ENCODE data around the gene CD274. TPM values are rescaled to one million over a fixed set of nuclear protein-coding genes. Genes with fewer than 3 reads are reported as not detected.
A peak's percentile ranks its signal among the peaks of the same experiment; 100 is the strongest.

The CD274 gene
- total and polyA plus RNA-seq, 2 donors from 2014 or later = 2.0 to 5.0 TPM

DNA sequence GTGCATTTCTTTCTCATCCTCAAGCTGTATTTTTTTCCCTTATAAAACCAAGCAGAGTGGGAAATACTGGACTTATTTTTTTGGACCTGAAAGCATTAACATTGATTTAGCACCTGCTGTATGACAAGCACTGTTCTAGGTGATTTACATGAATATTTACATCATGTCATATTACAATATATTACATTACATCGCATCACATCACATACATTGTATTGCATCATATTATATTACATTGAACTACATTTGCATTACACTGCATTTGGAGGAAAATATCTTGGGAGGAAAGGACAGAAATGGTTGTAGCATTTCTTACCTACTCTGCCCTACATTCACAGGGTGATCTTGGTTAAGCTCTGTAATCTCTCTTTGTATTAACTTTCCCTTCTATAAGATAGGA, 48.8 kb downstream of the CD274 start:
- intact Hi-C loops (cut with DNase I) = no loop called here

DNA sequence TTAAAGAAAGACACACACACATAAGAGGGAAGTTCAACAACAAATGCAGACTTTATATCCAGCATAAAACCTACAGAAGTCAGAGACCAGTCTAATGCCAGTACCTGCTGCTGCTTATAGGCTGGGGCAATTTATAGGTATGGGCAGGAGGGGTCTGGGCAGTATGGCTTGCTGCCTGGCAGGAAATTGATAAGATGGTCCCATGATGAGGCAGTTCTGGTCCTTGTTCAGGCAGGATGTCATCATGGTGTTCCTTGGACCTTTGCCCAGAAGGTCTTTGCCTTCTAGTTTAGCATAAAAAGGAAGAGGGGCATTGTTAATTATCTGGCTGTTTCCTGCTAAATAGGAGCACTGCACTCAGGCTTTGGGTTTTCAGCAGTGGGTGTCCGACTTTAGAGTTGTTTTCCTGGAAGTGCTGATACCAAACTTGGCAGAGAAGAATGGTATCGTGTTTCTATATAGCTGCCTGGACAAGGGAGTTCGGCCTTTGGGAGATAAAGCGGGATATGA, 49.6 kb downstream of the CD274 start:
- H3K9me3 ChIP-seq (ENCODE audit: control insufficient read depth in 2 of 3, insufficient read depth in 1 of 3, low read length in 3 of 3) = no peaks in the 10 kb centered on the region
- FAIRE-seq (no peak), DNase-seq (peak in 3 of 5 donors; percentile 8 to 58 (median 14))
- intact Hi-C loops (cut with DNase I) = no loop called here
- no peaks in the 10 kb centered on the region for H3K36me3 ChIP-seq (ENCODE audit: control insufficient read depth in 2 of 3, insufficient read depth in 3 of 3, low read length in 3 of 3)
- no peaks in the 10 kb centered on the region for H3K27me3 ChIP-seq (ENCODE audit: control insufficient read depth, insufficient read depth, low read length)
- TF ChIP-seq, protein P1, sequence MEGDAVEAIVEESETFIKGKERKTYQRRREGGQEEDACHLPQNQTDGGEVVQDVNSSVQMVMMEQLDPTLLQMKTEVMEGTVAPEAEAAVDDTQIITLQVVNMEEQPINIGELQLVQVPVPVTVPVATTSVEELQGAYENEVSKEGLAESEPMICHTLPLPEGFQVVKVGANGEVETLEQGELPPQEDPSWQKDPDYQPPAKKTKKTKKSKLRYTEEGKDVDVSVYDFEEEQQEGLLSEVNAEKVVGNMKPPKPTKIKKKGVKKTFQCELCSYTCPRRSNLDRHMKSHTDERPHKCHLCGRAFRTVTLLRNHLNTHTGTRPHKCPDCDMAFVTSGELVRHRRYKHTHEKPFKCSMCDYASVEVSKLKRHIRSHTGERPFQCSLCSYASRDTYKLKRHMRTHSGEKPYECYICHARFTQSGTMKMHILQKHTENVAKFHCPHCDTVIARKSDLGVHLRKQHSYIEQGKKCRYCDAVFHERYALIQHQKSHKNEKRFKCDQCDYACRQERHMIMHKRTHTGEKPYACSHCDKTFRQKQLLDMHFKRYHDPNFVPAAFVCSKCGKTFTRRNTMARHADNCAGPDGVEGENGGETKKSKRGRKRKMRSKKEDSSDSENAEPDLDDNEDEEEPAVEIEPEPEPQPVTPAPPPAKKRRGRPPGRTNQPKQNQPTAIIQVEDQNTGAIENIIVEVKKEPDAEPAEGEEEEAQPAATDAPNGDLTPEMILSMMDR (IDR thresholded peaks at IDR 0.05; ENCODE audit: borderline replicate concordance, extremely low read depth, insufficient read depth) = no peak
- H3K4me1 ChIP-seq (ENCODE audit: control insufficient read depth in 2 of 3, insufficient read depth in 2 of 3, low read depth in 1 of 3, low read length in 3 of 3) = no peaks in the 10 kb centered on the region
- H3K27ac ChIP-seq (ENCODE audit: low read depth in 2 of 2, low read length in 2 of 2) = peak overlapping the region; percentile 45 to 50
- no peak overlapping the region for H3K4me3 ChIP-seq (ENCODE audit: low read length in 3 of 3)
- no peak overlapping the region for H3K9ac ChIP-seq (ENCODE audit: low read length in 3 of 3)

More for the DNA sequence above, 48.8 kb downstream of the CD274 start:
- H3K4me1 ChIP-seq (ENCODE audit: control insufficient read depth in 2 of 3, insufficient read depth in 2 of 3, low read depth in 1 of 3, low read length in 3 of 3) = no peaks in the 10 kb centered on the region
- no peaks in the 10 kb centered on the region for H3K27me3 ChIP-seq (ENCODE audit: control insufficient read depth, insufficient read depth, low read length)
- no peak overlapping the region for H3K4me3 ChIP-seq (ENCODE audit: low read length in 3 of 3)
- H3K27ac ChIP-seq (ENCODE audit: low read depth in 2 of 2, low read length in 2 of 2) = no peak overlapping the region
- FAIRE-seq (no peak), DNase-seq (no peak)
- H3K36me3 ChIP-seq (ENCODE audit: control insufficient read depth in 2 of 3, insufficient read depth in 3 of 3, low read length in 3 of 3) = no peaks in the 10 kb centered on the region
- TF ChIP-seq, protein P1 (IDR thresholded peaks at IDR 0.05; ENCODE audit: borderline replicate concordance, extremely low read depth, insufficient read depth) = no peak
- H3K9ac ChIP-seq (ENCODE audit: low read length in 3 of 3) = no peak overlapping the region
- H3K9me3 ChIP-seq (ENCODE audit: control insufficient read depth in 2 of 3, insufficient read depth in 1 of 3, low read length in 3 of 3) = no peaks in the 10 kb centered on the region

DNA sequence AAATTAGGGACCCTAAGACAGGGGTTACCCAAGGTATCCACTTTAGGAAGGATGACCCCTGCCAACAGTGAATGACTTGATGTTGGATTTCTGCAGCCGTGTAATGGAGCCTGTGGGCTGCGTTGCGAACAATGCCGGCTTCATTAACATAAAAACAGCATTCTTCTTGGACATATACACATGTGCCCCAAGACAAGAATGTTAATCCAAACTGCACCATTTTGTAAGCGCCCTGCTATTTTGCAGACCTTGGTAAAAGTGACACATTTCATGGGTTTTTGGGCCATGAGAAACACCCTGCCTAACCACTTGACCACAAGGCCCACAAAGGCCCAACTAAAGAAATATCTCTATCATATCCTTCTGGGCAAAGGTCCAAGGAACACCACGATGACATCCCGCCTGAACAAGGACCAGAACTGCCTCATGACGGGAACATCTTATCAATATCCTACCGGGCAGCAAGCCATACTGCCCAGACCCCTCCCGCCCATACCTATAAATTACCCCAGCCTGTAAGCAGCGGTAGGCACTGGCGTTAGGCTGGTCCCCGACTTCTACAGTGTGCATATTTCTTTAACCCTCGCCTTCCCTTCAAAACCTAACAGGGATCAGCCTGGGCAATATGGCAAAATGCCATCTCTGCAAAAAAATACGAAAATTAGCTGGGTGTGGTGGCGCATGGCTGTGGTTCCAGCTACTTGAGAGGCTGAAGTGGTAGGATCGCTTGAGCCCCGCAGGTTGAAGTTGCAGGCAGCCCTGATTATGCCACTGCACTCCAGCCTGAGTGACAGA, 50.3 kb downstream of the CD274 start:
- Histone ChIP-seq H3K4me1 (ENCODE audit: control insufficient read depth in 2 of 3, insufficient read depth in 2 of 3, low read depth in 1 of 3, low read length in 3 of 3) (no peaks in the 10 kb centered on the region), H3K4me3 (ENCODE audit: low read length in 3 of 3) (no peak overlapping the region), H3K27ac (ENCODE audit: low read depth in 2 of 2, low read length in 2 of 2) (peak overlapping the region; percentile 45 to 50), H3K9me3 (ENCODE audit: control insufficient read depth in 2 of 3, insufficient read depth in 1 of 3, low read length in 3 of 3) (no peaks in the 10 kb centered on the region), H3K27me3 (ENCODE audit: control insufficient read depth, insufficient read depth, low read length) (no peaks in the 10 kb centered on the region), H3K36me3 (ENCODE audit: control insufficient read depth in 2 of 3, insufficient read depth in 3 of 3, low read length in 3 of 3) (no peaks in the 10 kb centered on the region), H3K9ac (ENCODE audit: low read length in 3 of 3) (no peak overlapping the region)
- no peak for FAIRE-seq
- TF ChIP-seq, protein P1 (IDR thresholded peaks at IDR 0.05; ENCODE audit: borderline replicate concordance, extremely low read depth, insufficient read depth) = no peak
- intact Hi-C loops (cut with DNase I) = no loop called here
- DNase-seq = peak in 1 of 5 donors; percentile 8
